ENCODE measurements around the gene SLC7A11. TPM values are rescaled to one million over a fixed set of nuclear protein-coding genes. Genes with fewer than 3 reads are reported as not detected.

Gene SLC7A11
- total and polyA plus RNA-seq, 2 experiments from 2014 or later = 10.0 to 33.9 TPM

GRCh38 chr4:138200236-138200590, 41.9 kb downstream of the SLC7A11 start:
- Histone ChIP-seq H3K27me3 (ENCODE audit: insufficient read depth) (no peaks in the 10 kb centered on the region), H3K79me2 (replicated peaks; ENCODE audit: insufficient read depth) (peaks cover 17% of the 10 kb centered on the region; the same call in 1 of the 2 replicates), H2AFZ (no peak overlapping the region), H3K27ac (ENCODE audit: low read depth) (peak overlapping the region; percentile 85), H4K20me1 (replicated peaks; ENCODE audit: insufficient read depth) (no peaks in the 10 kb centered on the region), H3K4me3 (no peak overlapping the region), H3K4me1 (ENCODE audit: insufficient read depth) (peaks cover 19% of the 10 kb centered on the region), H3K9me2 (ENCODE audit: insufficient read depth) (no peaks in the 10 kb centered on the region), H3K4me2 (peak overlapping the region; percentile 4), H3K36me3 (ENCODE audit: insufficient read depth) (no peaks in the 10 kb centered on the region), H3F3A (replicated peaks; ENCODE audit: low read depth) (no peaks in the 10 kb centered on the region)
- ATAC-seq = no peak
- Mint-ChIP-seq H3K27ac (peak overlapping the region; percentile 98), H3K9me3 (no peaks in the 10 kb centered on the region), H3K36me3 (ENCODE audit: low read depth) (peaks cover 10% of the 10 kb centered on the region; the same call in 2 of the 3 replicates), H3K4me1 (peaks cover 28% of the 10 kb centered on the region), H3K27me3 (ENCODE audit: insufficient read depth, low read depth, poor library complexity) (no peaks in the 10 kb centered on the region), H3K4me3 (no peak overlapping the region)
- TF ChIP-seq ZNF462 (CRISPR knock-in tag; IDR thresholded peaks at IDR 0.05) = no peak
- no peak for TF ChIP-seq CREB1 (CRISPR knock-in tag; IDR thresholded peaks at IDR 0.05; ENCODE audit: low read depth)
- no peak for TF ChIP-seq POLR2AphosphoS5 (IDR thresholded peaks at IDR 0.05; ENCODE audit: low read depth)
- TF ChIP-seq, protein P1, sequence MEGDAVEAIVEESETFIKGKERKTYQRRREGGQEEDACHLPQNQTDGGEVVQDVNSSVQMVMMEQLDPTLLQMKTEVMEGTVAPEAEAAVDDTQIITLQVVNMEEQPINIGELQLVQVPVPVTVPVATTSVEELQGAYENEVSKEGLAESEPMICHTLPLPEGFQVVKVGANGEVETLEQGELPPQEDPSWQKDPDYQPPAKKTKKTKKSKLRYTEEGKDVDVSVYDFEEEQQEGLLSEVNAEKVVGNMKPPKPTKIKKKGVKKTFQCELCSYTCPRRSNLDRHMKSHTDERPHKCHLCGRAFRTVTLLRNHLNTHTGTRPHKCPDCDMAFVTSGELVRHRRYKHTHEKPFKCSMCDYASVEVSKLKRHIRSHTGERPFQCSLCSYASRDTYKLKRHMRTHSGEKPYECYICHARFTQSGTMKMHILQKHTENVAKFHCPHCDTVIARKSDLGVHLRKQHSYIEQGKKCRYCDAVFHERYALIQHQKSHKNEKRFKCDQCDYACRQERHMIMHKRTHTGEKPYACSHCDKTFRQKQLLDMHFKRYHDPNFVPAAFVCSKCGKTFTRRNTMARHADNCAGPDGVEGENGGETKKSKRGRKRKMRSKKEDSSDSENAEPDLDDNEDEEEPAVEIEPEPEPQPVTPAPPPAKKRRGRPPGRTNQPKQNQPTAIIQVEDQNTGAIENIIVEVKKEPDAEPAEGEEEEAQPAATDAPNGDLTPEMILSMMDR (conservative IDR thresholded peaks at IDR 0.05; ENCODE audit: low read depth in 2 of 2) = no peak
- TF ChIP-seq EZH2 (IDR thresholded peaks at IDR 0.05; ENCODE audit: low read depth, unreplicated experiment) = no peak
- TF ChIP-seq JUNB (IDR thresholded peaks at IDR 0.05; ENCODE audit: unreplicated experiment) = no peak
- TF ChIP-seq ZNF114 (CRISPR knock-in tag; IDR thresholded peaks at IDR 0.05) = no peak
- TF ChIP-seq STAT1 (IDR thresholded peaks at IDR 0.05; ENCODE audit: unreplicated experiment) = no peak
- TF ChIP-seq, protein P2, sequence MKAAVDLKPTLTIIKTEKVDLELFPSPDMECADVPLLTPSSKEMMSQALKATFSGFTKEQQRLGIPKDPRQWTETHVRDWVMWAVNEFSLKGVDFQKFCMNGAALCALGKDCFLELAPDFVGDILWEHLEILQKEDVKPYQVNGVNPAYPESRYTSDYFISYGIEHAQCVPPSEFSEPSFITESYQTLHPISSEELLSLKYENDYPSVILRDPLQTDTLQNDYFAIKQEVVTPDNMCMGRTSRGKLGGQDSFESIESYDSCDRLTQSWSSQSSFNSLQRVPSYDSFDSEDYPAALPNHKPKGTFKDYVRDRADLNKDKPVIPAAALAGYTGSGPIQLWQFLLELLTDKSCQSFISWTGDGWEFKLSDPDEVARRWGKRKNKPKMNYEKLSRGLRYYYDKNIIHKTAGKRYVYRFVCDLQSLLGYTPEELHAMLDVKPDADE (IDR thresholded peaks at IDR 0.05) = no peak
- no peak for TF ChIP-seq EZH2phosphoT487 (IDR thresholded peaks at IDR 0.05; ENCODE audit: unreplicated experiment)
- TF ChIP-seq, protein P3, sequence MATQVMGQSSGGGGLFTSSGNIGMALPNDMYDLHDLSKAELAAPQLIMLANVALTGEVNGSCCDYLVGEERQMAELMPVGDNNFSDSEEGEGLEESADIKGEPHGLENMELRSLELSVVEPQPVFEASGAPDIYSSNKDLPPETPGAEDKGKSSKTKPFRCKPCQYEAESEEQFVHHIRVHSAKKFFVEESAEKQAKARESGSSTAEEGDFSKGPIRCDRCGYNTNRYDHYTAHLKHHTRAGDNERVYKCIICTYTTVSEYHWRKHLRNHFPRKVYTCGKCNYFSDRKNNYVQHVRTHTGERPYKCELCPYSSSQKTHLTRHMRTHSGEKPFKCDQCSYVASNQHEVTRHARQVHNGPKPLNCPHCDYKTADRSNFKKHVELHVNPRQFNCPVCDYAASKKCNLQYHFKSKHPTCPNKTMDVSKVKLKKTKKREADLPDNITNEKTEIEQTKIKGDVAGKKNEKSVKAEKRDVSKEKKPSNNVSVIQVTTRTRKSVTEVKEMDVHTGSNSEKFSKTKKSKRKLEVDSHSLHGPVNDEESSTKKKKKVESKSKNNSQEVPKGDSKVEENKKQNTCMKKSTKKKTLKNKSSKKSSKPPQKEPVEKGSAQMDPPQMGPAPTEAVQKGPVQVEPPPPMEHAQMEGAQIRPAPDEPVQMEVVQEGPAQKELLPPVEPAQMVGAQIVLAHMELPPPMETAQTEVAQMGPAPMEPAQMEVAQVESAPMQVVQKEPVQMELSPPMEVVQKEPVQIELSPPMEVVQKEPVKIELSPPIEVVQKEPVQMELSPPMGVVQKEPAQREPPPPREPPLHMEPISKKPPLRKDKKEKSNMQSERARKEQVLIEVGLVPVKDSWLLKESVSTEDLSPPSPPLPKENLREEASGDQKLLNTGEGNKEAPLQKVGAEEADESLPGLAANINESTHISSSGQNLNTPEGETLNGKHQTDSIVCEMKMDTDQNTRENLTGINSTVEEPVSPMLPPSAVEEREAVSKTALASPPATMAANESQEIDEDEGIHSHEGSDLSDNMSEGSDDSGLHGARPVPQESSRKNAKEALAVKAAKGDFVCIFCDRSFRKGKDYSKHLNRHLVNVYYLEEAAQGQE (IDR thresholded peaks at IDR 0.05; ENCODE audit: unreplicated experiment) = no peak
- no peak for TF ChIP-seq NANOG (IDR thresholded peaks at IDR 0.05; ENCODE audit: borderline replicate concordance)
- no peak for TF ChIP-seq ZNF331 (CRISPR knock-in tag; IDR thresholded peaks at IDR 0.05; ENCODE audit: low read depth)
- no peak for DNase-seq (ENCODE audit: low spot score)

Data from GM23338 (cell line).